NB4 (cell line): ENCODE data around the gene SV2B.

ENCODE experiments used
- POLR2A ChIP-seq: IDR thresholded peaks from 2 replicates; pipeline ENCODE4 v1.6.1; 2011; ENCODE audit warnings: mild to moderate bottlenecking; ENCODE audit not compliant: insufficient read length; ENCODE audit errors: extremely low read depth
- TF ChIP-seq, protein P1 (sequence below): IDR thresholded peaks from one replicate; pipeline ENCODE4 v1.5.1; 2012; ENCODE audit warnings: low read depth, low read length
- TF ChIP-seq, protein P2 (sequence below): IDR thresholded peaks from 2 replicates; pipeline ENCODE4 v1.6.1; 2011; ENCODE audit warnings: low read depth, low read length

DNA sequence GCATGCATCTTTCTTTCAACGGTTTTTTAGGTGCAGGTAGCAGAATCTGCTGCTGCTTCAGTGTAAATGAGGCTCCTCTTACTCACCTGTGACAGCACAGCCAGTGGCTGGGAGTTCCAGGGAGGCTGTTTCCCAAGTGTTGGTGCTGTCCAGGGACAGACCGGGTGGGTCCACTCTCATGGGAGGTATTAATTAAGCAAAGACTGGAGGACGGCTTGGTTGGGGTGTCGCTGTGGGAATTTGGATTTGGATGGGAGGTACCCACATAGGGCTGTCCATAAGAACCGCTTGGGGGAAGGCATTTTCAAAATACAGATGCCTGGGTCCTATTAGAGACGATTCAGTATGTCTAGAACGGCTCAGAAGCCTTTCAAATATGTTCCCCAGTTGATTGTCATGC is 42.9 kb downstream of the SV2B start:
- TF ChIP-seq, protein P1, sequence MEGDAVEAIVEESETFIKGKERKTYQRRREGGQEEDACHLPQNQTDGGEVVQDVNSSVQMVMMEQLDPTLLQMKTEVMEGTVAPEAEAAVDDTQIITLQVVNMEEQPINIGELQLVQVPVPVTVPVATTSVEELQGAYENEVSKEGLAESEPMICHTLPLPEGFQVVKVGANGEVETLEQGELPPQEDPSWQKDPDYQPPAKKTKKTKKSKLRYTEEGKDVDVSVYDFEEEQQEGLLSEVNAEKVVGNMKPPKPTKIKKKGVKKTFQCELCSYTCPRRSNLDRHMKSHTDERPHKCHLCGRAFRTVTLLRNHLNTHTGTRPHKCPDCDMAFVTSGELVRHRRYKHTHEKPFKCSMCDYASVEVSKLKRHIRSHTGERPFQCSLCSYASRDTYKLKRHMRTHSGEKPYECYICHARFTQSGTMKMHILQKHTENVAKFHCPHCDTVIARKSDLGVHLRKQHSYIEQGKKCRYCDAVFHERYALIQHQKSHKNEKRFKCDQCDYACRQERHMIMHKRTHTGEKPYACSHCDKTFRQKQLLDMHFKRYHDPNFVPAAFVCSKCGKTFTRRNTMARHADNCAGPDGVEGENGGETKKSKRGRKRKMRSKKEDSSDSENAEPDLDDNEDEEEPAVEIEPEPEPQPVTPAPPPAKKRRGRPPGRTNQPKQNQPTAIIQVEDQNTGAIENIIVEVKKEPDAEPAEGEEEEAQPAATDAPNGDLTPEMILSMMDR = no peak
- no peak for TF ChIP-seq POLR2A
- TF ChIP-seq, protein P2, sequence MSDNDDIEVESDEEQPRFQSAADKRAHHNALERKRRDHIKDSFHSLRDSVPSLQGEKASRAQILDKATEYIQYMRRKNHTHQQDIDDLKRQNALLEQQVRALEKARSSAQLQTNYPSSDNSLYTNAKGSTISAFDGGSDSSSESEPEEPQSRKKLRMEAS = no peak
